Activated gamma-delta T cell treated with anti-CD3 and anti-CD28 coated beads, Interleukin-2, amount 50 U/mL, for 16 hours (primary cell): ENCODE results near the gene PDIA4.
A peak's percentile ranks its signal among the peaks of the same experiment; 100 is the strongest.
"Not testable (repeated sequence)": the region's sequence is repeated elsewhere in the genome, so short reads cannot be mapped to it uniquely, and the experiment has no call there.

Experiments used
- DNase-seq: peaks from one replicate; pipeline ENCODE4 v3.0.0-alpha.2; 2020; ENCODE audit warnings: low read depth

Gene PDIA4

GRCh38 chr7:149031353-149031910 is 3.1 kb upstream of the PDIA4 start:
- no peak for DNase-seq

- DNase-seq: not testable (repeated sequence)
These were observed 2.1 kb upstream of the PDIA4 start for GRCh38 chr7:149030439-149030838.

- no peak for DNase-seq
These were observed 527 bp downstream of the PDIA4 start for GRCh38 chr7:149027611-149028345.

- no peak for DNase-seq
These were observed 1.2 kb downstream of the PDIA4 start for GRCh38 chr7:149027055-149027454.

- no peak for DNase-seq
These were observed 4.6 kb downstream of the PDIA4 start for GRCh38 chr7:149023662-149024061.

GRCh38 chr7:149022756-149023360 is 5.4 kb downstream of the PDIA4 start:
- DNase-seq: no peak

GRCh38 chr7:149021725-149022062 is 6.6 kb downstream of the PDIA4 start:
- DNase-seq: no peak

- DNase-seq: no peak
These were observed 7.8 kb downstream of the PDIA4 start for GRCh38 chr7:149020483-149020882.

GRCh38 chr7:149016876-149017275 is 11.4 kb downstream of the PDIA4 start:
- no peak for DNase-seq

GRCh38 chr7:149014309-149014708 is 14.0 kb downstream of the PDIA4 start:
- no peak for DNase-seq

GRCh38 chr7:149013876-149014275 is 14.4 kb downstream of the PDIA4 start:
- DNase-seq: no peak

GRCh38 chr7:149012730-149013129 is 15.6 kb downstream of the PDIA4 start:
- not testable (repeated sequence) for DNase-seq

GRCh38 chr7:149011491-149011890 is 16.8 kb downstream of the PDIA4 start:
- no peak for DNase-seq

GRCh38 chr7:149010451-149010850 is 17.9 kb downstream of the PDIA4 start:
- DNase-seq: no peak

- DNase-seq: no peak
These were observed 18.8 kb downstream of the PDIA4 start for GRCh38 chr7:149009527-149009926.

- no peak for DNase-seq
These were observed 20.7 kb downstream of the PDIA4 start for GRCh38 chr7:149007611-149008010.

- no peak for DNase-seq
These were observed 21.2 kb downstream of the PDIA4 start for GRCh38 chr7:149007146-149007545.

GRCh38 chr7:149006345-149006725 is 22.0 kb downstream of the PDIA4 start:
- no peak for DNase-seq

- peak; percentile 77 for DNase-seq
These were observed 22.6 kb downstream of the PDIA4 start for GRCh38 chr7:149005427-149006344.

GRCh38 chr7:149004405-149005370 is 23.6 kb downstream of the PDIA4 start:
- no peak for DNase-seq

- no peak for DNase-seq
These were observed 24.6 kb downstream of the PDIA4 start for GRCh38 chr7:149003560-149004305.
